Head of caudate nucleus (tissue), 42 donors: ENCODE data around the gene RAB3C.

Experiments used
- DNase-seq, 42 donors: peaks; one replicate each; pipeline versions ENCODE4 v3.0.0 to v3.0.0-alpha.2; 2020 to 2021; ENCODE audit warnings: mixed read lengths in 7 of 42
- intact Hi-C: fragments of 100-400 bp; cut with DNase I; formaldehyde crosslinking; loops from one replicate; pipeline ENCODE4 v1.15.0; 2022

The RAB3C gene

DNA sequence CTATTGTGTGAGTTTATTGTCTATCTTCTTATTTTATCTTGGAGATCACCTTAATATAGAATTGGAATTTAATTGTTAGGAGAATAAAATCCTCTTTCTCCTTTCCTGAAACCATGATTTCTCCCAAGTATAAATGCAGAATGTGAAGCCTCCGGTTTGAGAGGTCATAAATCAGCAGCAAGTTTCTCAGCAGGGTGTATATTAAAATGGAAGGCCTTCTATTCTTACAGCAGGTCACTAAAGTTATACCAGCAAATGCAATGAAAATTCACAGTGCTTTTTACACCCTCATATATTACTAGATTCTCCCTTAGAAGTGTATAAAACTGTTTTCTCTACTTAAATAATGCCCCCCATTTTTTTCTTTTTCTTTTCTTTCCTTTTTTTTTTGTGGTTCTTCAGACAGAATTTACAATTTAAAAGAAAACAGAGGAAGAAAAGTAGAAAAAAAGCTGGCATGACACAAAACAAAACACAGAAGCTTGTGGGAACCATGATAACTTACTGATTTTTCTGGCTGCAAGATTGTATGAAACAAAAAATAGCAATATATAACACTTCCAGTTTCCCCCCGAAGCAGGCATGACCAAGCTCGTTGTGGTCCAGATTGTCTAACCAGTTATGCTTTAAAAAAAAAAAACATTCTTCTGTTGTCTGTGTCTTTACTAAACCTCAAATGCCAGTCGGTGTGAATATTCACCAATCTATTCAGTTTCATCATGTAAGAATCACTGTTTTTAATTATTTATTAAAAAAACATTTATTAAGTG, 211.2 kb downstream of the RAB3C start:
- intact Hi-C loops: no loop called here
- DNase-seq: no peak

DNA sequence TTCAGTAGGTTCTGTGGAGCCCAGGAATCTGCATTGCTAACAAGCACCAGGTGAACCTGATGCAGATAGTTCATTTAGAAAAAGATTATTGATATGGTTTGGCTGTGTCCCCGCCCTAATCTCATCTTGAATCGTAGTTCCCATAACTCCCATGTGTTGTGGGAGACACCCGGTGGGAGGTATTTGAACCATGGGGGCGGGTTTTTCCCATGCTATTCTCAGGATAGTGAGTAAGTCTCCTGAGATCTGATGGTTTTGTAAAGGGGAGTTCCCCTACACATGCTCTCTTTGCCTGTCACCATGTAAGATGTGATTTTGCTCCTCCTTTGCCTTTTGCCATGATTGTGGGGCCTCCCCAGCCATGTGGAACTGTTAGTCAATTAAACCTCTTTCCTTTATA, 212.0 kb downstream of the RAB3C start:
- intact Hi-C loops: no loop called here
- DNase-seq: no peak

DNA sequence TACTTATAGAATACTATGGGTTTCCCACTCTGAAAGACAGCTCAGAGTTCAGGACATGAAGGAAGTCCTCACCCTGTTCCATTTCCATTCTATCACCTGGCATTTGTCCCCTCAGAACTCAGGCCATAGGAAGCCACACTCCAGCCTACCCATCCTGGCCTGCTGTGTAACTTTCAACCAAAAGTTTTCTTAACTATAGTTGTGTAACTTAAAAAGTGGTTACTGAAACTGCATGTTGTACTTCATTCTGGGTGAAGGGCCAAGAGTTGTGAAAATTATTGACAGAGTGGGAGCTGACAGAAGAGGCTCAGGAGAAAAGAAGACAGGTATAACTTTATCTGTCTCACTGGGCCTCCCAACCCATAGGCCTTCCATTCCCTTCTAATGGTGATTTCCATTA, 212.5 kb downstream of the RAB3C start:
- DNase-seq: no peak
- intact Hi-C loops: no loop called here

DNA sequence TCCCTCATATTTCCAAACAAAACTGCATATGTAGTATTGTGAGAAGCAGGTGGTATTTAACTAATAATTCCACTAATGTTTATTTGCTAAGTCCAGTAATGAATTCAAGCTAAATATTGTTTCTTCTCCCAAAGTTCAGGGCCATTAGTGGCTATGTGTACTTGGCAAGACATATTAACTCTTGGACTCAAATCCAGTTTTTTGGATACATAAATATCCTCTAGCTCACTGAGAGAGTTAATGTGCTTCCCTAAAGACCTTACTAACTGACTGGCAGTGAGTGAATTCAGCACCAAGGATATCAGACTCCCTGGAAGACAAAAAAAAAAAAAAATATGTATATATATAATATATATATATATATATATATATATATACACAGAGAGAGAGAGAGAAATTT, 214.1 kb downstream of the RAB3C start:
- DNase-seq: no peak

GRCh38 chr5:58800356-58800755, 217.5 kb downstream of the RAB3C start:
- intact Hi-C loops: no loop called here
- DNase-seq: peak in 32 of 42 donors; percentile 7 to 58 (median 32)

More for the DNA sequence above, 214.1 kb downstream of the RAB3C start:
- intact Hi-C loops: no loop called here

DNA sequence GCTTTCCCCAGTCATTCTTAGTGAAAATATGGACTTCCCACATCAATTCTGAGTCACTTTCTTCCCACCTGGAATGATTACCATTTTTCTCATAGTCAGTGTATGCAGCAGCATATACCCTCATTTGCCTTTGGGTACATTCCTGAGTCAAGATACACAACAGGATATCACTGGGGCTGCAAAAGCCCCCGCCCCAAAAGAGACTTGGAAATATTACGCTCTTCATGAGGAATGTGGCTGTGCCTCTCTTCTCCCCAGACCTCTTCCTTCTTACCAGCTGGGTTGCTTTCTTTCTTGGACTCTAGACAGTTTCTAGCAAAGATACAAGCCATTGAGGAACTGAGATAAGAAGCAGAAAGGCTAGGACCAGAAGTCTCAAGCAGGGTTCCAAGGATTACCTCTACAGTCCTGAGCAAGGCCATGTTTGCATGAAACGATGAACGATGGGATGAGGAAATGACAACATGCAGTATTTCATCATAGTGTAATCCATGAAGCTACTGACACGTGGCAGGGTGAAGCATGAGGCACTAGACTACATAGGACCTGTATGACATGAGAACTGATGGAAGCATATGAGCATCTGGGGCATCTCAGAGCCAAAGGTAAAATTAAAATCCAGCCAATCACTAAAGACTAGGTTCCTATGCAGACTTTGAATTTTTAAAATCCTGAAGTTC, 218.1 kb downstream of the RAB3C start:
- intact Hi-C loops: no loop called here

DNA sequence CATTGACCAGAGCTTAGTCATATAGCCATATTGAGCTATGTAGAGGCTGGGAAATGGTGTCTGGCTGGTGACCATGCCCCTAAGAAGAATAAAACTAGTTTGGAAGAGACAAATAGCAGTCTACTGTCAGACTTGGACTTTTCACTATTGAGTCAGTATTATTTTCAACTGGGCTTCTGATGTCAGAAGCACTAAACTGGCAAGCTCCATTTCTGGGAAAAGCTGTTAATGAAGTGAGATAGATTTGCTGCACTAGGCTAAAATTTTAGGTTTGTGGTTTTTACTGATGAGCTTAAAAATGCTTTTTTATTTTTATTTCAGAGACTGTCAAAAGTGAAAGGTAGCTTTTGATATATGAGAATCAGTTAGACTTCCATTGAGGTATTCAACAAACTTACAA, 220.2 kb downstream of the RAB3C start:
- intact Hi-C loops: no loop called here
- DNase-seq: no peak

More for the DNA sequence above, 218.1 kb downstream of the RAB3C start:
- DNase-seq: no peak

DNA sequence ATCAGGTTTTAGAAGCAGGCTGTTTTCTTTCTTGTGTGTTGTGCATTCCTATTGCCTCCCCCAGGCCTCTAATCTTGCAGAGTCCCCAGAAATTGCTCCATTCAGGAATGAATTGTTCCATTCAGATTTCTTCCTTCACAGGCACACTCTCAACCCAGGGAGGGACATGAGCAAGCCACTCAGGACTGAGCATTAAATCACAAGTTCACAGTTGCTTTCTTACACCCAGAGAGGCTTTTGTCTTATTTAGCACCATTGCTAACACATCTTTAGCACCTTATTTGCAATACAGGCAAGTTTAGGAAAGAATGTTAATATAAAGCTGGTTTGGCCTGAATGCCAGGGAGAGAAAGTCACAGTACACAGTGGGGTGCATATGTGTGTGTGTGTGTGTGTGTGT, 221.4 kb downstream of the RAB3C start:
- intact Hi-C loops: no loop called here
- no peak for DNase-seq

- intact Hi-C loops: no loop called here
Observed at GRCh38 chr5:58810086-58810485, 227.2 kb downstream of the RAB3C start.

GRCh38 chr5:58813855-58814254, 231.0 kb downstream of the RAB3C start:
- DNase-seq: no peak
- intact Hi-C loops: no loop called here

More at GRCh38 chr5:58810086-58810485, 227.2 kb downstream of the RAB3C start:
- DNase-seq: no peak

GRCh38 chr5:58816181-58816731, 233.4 kb downstream of the RAB3C start:
- DNase-seq: no peak
- intact Hi-C loops: no loop called here

- no peak for DNase-seq
- intact Hi-C loops: no loop called here
Observed at GRCh38 chr5:58818465-58818864, 235.6 kb downstream of the RAB3C start.

DNA sequence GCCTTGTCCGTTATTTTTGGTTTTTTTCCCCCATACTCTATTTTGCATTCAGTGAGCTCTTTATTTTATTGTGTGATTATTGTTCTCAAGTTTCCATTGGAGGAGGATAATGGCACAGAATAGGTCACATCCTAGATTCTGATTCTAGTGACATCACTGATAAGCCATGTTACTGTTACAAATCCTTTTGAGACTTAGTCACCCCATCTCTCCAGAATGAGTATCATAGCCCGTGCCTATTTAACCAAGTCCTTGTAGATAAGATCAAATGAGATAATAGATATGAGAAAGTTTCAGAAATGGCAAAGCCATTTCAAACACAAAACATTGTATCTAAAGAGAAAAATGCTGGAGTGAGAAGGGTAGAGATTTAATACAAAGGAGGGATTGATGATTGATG, 242.6 kb downstream of the RAB3C start:
- DNase-seq: no peak
- intact Hi-C loops: no loop called here

DNA sequence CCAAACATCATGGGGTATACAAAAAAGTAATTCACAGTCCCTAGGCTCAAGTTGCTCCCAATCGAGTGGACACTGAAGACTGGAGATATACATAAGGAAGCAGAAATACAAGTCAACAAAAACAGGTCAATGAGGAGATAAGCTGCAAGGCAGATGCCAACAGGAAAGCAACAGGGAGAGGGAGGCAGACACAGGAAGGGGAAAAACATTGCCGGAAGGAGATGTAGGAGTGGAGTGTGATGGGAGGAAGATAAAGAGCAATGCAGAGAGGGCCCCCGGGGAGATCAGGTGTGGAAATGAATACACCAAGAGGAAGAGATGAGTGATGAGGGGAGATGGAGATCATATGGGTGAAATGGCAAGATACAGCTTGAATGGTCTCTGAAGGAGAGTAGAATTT, 243.0 kb downstream of the RAB3C start:
- no peak for DNase-seq
- intact Hi-C loops: no loop called here

DNA sequence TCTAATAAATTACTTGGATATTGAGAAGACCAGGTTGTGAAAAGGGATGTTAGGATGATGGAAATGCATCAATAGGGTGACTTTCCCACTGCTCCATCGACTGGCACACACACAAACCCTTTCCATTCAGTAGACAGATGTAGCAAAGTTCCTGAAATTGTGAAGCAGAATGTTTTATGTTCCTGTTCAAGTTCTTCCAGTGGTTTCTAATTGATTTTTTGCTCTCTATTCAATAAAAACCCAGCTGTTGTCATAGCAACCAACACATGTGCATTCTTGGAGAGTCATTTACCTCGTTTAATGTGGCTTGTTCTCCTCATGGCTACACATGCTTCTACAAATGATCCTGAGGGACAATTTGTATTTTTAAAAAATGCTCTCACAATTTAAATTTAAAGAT, 244.6 kb downstream of the RAB3C start:
- intact Hi-C loops: no loop called here
- DNase-seq: no peak

- no peak for DNase-seq
- intact Hi-C loops: no loop called here
Observed at GRCh38 chr5:58828258-58828657, 245.4 kb downstream of the RAB3C start.

DNA sequence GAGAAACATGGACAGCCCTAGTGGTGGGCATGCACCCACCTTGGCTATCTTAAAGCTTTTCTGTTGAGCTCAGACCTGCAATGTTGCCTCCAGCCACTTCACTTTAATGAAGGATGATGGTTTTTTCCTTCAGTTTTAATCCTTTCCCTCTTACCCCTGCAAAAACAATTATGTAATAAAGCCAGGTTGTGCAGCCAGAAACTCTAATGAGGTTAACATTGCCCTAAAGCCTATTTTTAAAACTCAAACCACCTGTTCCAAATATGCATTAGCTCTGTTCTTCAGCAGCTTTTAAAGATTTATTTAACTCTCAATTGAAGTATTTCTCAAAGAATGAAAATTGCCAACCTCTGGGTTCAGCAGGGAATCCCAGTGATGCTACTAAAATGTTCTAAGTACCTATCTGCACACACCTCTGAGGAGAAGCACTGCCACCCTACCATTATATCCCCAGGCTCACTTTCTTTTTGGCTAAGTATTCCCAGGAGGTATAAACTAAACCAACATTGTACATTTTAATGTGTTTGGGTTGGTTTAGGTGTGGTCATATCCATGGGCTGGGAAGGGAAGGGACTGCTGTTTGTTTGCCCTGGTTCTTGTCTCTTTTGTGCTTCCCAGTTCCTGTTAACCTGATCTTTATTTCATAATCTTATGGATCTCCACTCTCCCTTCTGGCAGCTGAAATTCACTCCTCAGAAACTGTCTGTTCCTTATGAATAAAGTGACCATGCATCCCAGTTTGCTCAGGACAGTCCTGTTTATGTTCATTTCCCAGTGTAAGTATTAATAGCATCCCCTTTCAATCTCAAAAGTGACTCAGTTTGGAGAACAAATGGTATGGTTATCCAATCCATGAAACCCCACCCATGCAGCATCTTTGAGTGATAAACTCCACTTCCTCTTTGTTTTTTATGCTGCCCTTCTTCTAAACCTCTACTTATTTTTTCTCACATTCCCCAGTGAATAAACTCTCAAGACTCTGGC, 251.7 kb downstream of the RAB3C start:
- intact Hi-C loops: no loop called here
- peak in 1 of 42 donors; percentile 3 for DNase-seq

DNA sequence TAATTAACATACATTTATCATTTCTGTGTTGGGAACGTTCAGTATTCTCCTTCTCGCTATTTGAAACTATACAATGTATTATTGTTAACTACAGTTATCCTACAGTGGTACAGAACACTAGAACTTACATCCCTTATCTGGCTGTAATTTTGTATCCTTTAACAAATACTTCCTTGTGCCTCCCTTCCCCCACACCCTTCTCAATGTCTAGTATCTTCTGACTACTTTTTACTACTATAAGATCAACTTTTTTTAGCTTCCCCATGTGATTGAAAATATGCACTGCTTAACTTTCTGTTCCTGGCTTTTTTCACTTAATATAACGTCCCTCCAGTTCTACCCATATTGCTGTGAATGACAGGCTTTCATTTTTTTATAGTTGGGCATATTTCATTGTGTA, 253.5 kb downstream of the RAB3C start:
- intact Hi-C loops: no loop called here
- DNase-seq: no peak

- intact Hi-C loops: no loop called here
Observed at GRCh38 chr5:58838729-58839128, 255.9 kb downstream of the RAB3C start.

More at GRCh38 chr5:58838729-58839128, 255.9 kb downstream of the RAB3C start:
- DNase-seq: no peak
